Endothelial cell of umbilical vein (primary cell): ENCODE results near the gene PCSK6. TPM values are rescaled to one million over a fixed set of nuclear protein-coding genes. Genes with fewer than 3 reads are reported as not detected.

Experiments used
- BruUV-seq: library from RNA; stranded (reverse); fragments of 400-500 nt; replicated peaks from 2 replicates; lab custom pipeline; 2021; lab: Mats Ljungman, UMichigan
- CTCF ChIA-PET: fragments of 300-600, 350-600 bp; sonication (Branson Sonifier 250); formaldehyde crosslinking; loops from one replicate; lab custom pipeline; 2021; ENCODE audit warnings: antibody characterized with exemption, inconsistent platforms; lab: Charles Lee
- POLR2A ChIA-PET: fragments of 300-600, 350-600 bp; sonication (Branson Sonifier 250); formaldehyde crosslinking; loops from one replicate; lab custom pipeline; 2021; ENCODE audit warnings: antibody characterized with exemption, inconsistent platforms; lab: Charles Lee
- DNase-seq: peaks from one replicate; pipeline ENCODE4 v3.0.0-alpha.2; 2011; ENCODE audit warnings: low read depth, low spot score
- FAIRE-seq: peaks from 2 replicates; lab custom pipeline; 2011; peaks lifted over from hg19 to GRCh38; lab: Jason Lieb, UNC
- H2AFZ ChIP-seq: 2 replicates; pipeline ENCODE4 v1.6.0; 2012; ENCODE audit warnings: low read depth, low read length, control low read depth, inconsistent platforms
- H3K27ac ChIP-seq: 2 replicates; pipeline ENCODE4 v1.5.1; 2011; ENCODE audit warnings: low read depth, mild to moderate bottlenecking, control low read depth, low read length, moderate library complexity; ENCODE audit not compliant: insufficient read depth
- H3K27me3 ChIP-seq, 2 experiments: 2 replicates each; pipeline versions ENCODE4 v1.6.0 to v1.6.1; 2011; ENCODE audit warnings: low read length in 2 of 2, mixed read lengths in 1 of 2; ENCODE audit not compliant: control insufficient read depth in 2 of 2, insufficient read depth in 2 of 2
- H3K36me3 ChIP-seq, 2 experiments: 2 replicates in 1 of 2; 3 replicates in 1 of 2; pipeline ENCODE4 v1.5.1; 2011; ENCODE audit warnings: low read length in 2 of 2, mild to moderate bottlenecking in 1 of 2, moderate library complexity in 1 of 2; ENCODE audit not compliant: control insufficient read depth in 2 of 2, insufficient read depth in 2 of 2; ENCODE audit errors: extremely low read depth in 1 of 2
- H3K4me1 ChIP-seq: 3 replicates; pipeline ENCODE4 v1.5.1; 2011; ENCODE audit warnings: mild to moderate bottlenecking, low read length; ENCODE audit not compliant: control insufficient read depth, insufficient read depth; ENCODE audit errors: extremely low read depth
- H3K4me2 ChIP-seq: 2 replicates; pipeline ENCODE4 v1.6.1; 2011; ENCODE audit warnings: low read length, control low read depth, mixed read lengths; ENCODE audit not compliant: insufficient read depth
- H3K4me3 ChIP-seq, 3 experiments: fragments of 200-600 bp in 1 of 3; sonication (generic), shearing (Covaris generic) in 1 of 3; replicated peaks in 1 of 3; 2 replicates each; pipeline ENCODE4 v1.5.1; 2011 to 2016; ENCODE audit warnings: control low read depth in 3 of 3, low read length in 3 of 3, mild to moderate bottlenecking in 2 of 3, inconsistent platforms in 1 of 3, low read depth in 1 of 3, moderate library complexity in 1 of 3; ENCODE audit not compliant: insufficient read depth in 1 of 3
- H3K79me2 ChIP-seq: 2 replicates; pipeline ENCODE4 v1.6.0; 2012; ENCODE audit warnings: low read length, inconsistent platforms; ENCODE audit not compliant: control insufficient read depth, insufficient read depth
- H3K9ac ChIP-seq: replicated peaks from 2 replicates; pipeline ENCODE3; 2011; ENCODE audit warnings: low read length, control low read depth; ENCODE audit not compliant: insufficient read depth; ENCODE audit errors: extremely low read depth
- H3K9me1 ChIP-seq: replicated peaks from 3 replicates; pipeline ENCODE4 v1.6.0; 2011; ENCODE audit warnings: mild to moderate bottlenecking, low read length; ENCODE audit not compliant: control insufficient read depth, insufficient read depth; ENCODE audit errors: extremely low read depth
- H3K9me3 ChIP-seq: replicated peaks from 2 replicates; pipeline ENCODE4 v1.5.1; 2012; ENCODE audit warnings: low read length, inconsistent platforms; ENCODE audit not compliant: control insufficient read depth, insufficient read depth
- H4K20me1 ChIP-seq: replicated peaks from 2 replicates; pipeline ENCODE3; 2011; ENCODE audit warnings: mild to moderate bottlenecking, low read length; ENCODE audit not compliant: control insufficient read depth, insufficient read depth; ENCODE audit errors: extremely low read depth
- CTCF ChIP-seq, 2 donors: IDR thresholded peaks; 1 replicate in 1 of 2; 2 replicates in 1 of 2; pipeline ENCODE4 v1.5.1; 2011; ENCODE audit warnings: low read length in 2 of 2, mild to moderate bottlenecking in 2 of 2, moderate library complexity in 2 of 2, control low read depth in 1 of 2, inconsistent platforms in 1 of 2, low read depth in 1 of 2; ENCODE audit not compliant: insufficient read depth in 1 of 2; ENCODE audit errors: extremely low read depth in 1 of 2
- FOS ChIP-seq: IDR thresholded peaks from 2 replicates; pipeline ENCODE4 v1.6.1; 2011; ENCODE audit warnings: mild to moderate bottlenecking, low read length, moderate library complexity, borderline replicate concordance; ENCODE audit not compliant: insufficient read depth
- JUN ChIP-seq: IDR thresholded peaks from 2 replicates; pipeline ENCODE4 v1.6.1; 2011; ENCODE audit warnings: borderline replicate concordance, low read depth; ENCODE audit not compliant: insufficient read length, insufficient read depth
- POLR2AphosphoS5 ChIP-seq: IDR thresholded peaks from 2 replicates; pipeline ENCODE4 v1.6.1; 2012; ENCODE audit warnings: low read depth, mild to moderate bottlenecking, control low read depth, low read length, moderate library complexity; ENCODE audit not compliant: insufficient read depth
- dilution Hi-C: fragments of 300-500 bp; cut with MboI; formaldehyde crosslinking; loops from one replicate; pipeline ENCODE4 v1.15.0; 2019; ENCODE audit warnings: low sequenced_read_pairs; ENCODE audit not compliant: extremely low pct_ligation_motif_present
- intact Hi-C: fragments of 100-400 bp; cut with micrococcal nuclease; formaldehyde crosslinking; loops from one replicate; pipeline ENCODE4 v1.10.0; 2022
- polyA plus RNA-seq, 4 experiments: library from polyadenylated mRNA; depleted of rRNA in 3 of 4; stranded (reverse) in 3 of 4; unstranded in 1 of 4; fragments of >200 nt; gene quantifications; 2 replicates each; pipeline versions ENCODE4 v1.2.1 to v1.2.3, GENCODE V29; 2011 to 2012; ENCODE audit warnings: missing spikeins in 1 of 4
- total RNA-seq: library from RNA; stranded (reverse); gene quantifications from 2 replicates; pipeline ENCODE4 v1.2.3, GENCODE V29; 2021

The PCSK6 gene
- total and polyA plus RNA-seq, 2 donors (not counting 3 experiments of a cell fraction or from before 2014, with no cell fraction given), result 0.18 to 0.69 TPM

DNA sequence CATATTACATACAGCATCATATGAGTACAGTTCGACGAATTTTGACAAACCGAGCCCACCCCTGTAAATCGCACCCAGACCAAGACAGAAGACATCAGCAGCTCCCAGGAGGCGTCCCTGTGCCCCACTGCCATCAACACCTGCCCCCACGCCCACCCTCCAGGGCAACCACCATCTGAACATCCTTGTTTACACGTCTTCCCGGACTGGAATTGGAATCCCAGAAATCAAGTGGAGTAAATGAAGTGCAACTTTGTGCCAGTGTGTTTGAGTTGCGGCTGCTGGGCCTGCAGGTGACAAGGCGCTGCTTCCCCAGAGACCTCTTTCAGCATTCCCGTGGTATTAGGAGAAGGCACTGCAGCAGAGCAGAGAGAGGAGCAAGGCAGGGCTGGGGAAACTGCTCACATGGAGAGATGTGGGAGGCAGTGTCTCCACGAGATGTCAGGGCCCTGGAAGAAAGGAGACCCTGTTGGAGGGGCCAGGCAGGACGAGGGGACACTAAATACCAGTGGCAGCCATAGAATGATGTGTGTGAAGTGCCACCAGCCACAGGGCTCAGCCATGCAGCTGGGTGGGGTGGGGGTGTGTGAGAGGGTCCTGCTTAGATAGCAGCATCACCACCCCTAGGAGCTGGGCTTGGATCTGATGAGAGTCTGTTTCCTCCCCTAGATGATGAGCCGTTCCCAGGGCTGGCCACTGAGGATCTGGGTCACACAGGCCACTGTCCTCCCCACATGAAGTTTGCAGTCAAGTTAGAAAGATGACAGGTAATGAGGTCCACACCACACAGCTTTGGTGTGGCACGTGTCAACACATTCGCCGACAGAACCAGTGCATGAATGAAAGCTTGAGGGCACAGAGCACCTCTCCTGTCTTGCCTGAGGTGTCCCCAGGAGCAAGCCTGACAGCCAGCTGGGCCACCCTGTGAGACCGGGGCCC, 33.4 kb upstream of the PCSK6 start:
- no peaks in the 10 kb centered on the region for H4K20me1 ChIP-seq
- dilution Hi-C loops, result no loop called here
- no peak for TF ChIP-seq CTCF (IDR thresholded peaks at IDR 0.05; ENCODE audit: extremely low read depth in 1 of 2, insufficient read depth in 1 of 2, low read depth in 1 of 2, low read length in 2 of 2)
- TF ChIP-seq JUN, result no peak
- TF ChIP-seq FOS, result no peak
- TF ChIP-seq POLR2AphosphoS5, result no peak
- no peak overlapping the region for H2AFZ ChIP-seq
- no peak overlapping the region for H3K27ac ChIP-seq
- no peak overlapping the region for H3K9ac ChIP-seq
- no peaks in the 10 kb centered on the region for H3K9me1 ChIP-seq
- POLR2A ChIA-PET, result no interaction called here
- H3K79me2 ChIP-seq, result no peaks in the 10 kb centered on the region
- no peaks in the 10 kb centered on the region for H3K36me3 ChIP-seq
- no peak for FAIRE-seq
- intact Hi-C loops, result no loop called here
- no peaks in the 10 kb centered on the region for H3K4me1 ChIP-seq
- H3K27me3 ChIP-seq, result peaks cover 0 to 2% of the 10 kb centered on the region in 2 experiments
- DNase-seq, result no peak
- CTCF ChIA-PET, result interaction anchor here (0.8 to 1.0 kb wide), 3 partner anchors 16 to 234 kb away, joined by 3 read pairs; no protein-coding TSS in a partner anchor
- H3K4me2 ChIP-seq, result no peak overlapping the region
- BruUV-seq, result no TSS peak
- H3K9me3 ChIP-seq, result no peaks in the 10 kb centered on the region
- H3K4me3 ChIP-seq, result no peak overlapping the region
